Renal cortex interstitium (tissue), 11 donors: ENCODE results near the gene YAP1. TPM values are rescaled to one million over a fixed set of nuclear protein-coding genes. Genes with fewer than 3 reads are reported as not detected.
"Not testable (repeated sequence)": the region's sequence is repeated elsewhere in the genome, so short reads cannot be mapped to it uniquely, and the experiment has no call there.

Source experiments
- DNase-seq, 11 donors: peaks; one replicate each; pipeline ENCODE4 v3.0.0-alpha.2; 2013; ENCODE audit warnings: low read depth in 9 of 11, low spot score in 4 of 11; ENCODE audit errors: extremely low read depth in 1 of 11
- polyA plus RNA-seq, 3 donors: library from polyadenylated mRNA; unstranded; fragments of 120-200 nt; gene quantifications; one replicate each; pipeline ENCODE4 v1.2.1, GENCODE V29; 2013; ENCODE audit not compliant: insufficient read length in 3 of 3

Gene YAP1
- polyA plus RNA-seq, 3 donors: 186 to 206 (median 193) TPM

GRCh38 chr11:102184269-102184987 lies 74.2 kb downstream of the YAP1 start:
- no peak for DNase-seq

DNA sequence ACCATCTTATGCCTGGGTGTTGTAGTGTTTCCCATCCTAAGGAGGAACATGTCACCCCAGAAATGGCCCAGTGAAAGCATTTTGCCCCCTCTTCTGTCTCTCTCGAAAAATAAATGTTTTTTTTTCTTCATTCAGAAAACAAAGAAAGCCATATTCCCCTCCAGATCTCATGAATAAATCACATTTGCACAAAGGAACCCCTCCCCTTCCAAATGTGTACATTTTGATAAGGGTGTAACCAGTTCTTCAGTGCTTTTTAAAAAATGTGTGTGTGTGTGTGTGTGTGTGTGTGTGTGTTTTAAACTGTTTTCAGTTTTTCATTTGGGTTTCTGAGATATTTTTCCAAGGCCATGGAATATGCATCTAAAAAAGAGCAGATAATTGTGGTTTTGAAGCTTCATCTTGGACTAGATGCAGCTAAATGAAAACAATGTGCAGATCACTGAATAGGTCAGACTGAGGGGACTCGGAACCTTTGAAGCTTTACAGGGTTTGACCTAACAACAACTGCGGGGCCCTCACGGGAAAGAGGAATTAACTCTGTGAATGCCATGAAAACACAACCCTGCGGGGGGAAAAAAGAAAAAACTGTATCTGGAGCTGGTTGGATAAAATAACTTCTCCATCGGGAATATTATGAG lies 76.4 kb downstream of the YAP1 start:
- no peak for DNase-seq

GRCh38 chr11:102187416-102188151 lies 77.3 kb downstream of the YAP1 start:
- DNase-seq: peak in 6 of 11 donors; percentile 38 to 55 (median 50)

DNA sequence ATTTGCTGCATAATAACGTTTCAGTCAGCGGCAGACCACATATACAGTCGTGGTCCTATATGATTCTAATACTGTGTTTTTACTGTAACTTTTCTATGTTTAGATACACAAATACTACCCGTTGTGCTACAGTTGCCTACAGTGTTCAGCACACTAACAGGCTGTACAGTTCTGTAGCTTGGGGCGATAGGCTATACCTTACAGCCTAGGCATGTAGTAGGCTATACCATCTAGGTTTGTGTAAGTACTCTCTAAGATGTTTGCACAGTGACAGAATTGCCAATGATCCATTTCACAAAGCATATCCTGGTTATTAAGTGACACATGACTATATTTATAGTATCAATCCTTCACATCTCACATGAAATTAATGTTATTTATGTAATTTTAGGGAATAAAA lies 78.2 kb downstream of the YAP1 start:
- no peak for DNase-seq

DNA sequence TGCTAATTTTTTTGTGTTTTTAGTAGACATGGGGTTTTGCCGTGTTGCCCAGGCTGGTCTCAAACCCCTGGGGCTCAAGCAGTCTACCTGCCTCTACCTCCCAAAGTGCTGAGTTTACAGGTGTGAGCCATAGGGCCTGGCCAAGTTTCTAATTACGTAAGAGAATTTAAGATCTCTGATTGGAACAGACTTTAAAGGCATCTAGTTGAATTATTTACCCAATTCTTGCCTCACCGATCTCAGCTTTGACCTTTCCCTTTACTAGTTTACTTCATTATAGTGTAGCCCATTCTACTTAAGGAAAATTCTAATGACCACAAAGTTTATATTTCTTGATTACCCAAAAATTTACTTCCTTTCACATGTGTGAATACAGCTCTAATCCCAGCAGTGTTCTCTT lies 81.6 kb downstream of the YAP1 start:
- no peak for DNase-seq

DNA sequence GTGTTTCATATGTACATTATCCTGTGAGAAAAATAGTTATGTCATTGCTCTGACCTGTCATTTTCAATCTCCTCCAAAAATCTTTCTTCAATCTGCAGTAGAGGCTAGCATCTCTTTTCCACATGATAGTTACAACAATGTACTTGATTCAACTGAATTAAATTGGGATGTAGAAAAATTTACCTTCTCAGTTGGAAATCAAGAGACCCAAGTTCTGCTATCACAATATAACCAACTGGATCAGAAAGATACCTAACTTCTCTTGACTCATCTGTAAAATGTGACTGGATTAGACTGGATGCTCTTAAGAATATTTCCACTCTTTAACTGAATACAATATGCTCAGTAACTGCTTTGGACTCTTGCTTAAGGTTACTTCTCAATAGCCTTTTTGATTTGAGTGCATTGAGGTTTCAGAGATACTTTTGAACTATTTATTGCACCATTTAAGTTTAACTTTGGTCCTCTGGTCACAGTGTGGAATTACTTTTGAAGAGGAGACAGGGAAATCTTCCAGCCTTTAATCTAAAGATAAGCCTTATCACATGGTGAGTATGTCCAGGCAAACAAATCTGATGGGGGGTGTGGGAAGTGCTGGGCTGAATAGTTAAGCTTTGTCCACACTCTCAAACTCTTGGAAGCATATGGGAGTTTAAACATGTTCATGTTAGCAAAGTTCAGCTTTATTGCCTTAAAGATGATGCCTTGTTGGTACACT lies 82.3 kb downstream of the YAP1 start:
- DNase-seq: no peak

DNA sequence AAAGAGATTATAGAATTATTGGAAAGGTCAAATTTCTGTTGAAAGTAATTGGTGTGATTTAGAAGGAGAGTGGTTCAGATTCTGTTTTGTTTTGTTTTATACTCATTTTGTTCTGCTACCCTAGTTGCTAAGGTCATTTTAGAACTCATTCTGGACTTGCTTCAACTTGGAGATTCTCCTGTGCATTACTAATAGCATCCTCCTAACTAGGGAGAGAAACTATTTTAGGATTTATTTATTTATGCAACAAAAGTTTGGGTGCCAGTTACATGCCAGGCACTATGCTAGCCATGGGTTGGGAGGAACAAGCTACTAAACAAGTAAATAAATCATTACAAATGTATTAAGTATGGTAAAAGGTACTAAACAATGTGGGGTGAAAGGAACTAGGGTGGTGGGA lies 84.0 kb downstream of the YAP1 start:
- no peak for DNase-seq

DNA sequence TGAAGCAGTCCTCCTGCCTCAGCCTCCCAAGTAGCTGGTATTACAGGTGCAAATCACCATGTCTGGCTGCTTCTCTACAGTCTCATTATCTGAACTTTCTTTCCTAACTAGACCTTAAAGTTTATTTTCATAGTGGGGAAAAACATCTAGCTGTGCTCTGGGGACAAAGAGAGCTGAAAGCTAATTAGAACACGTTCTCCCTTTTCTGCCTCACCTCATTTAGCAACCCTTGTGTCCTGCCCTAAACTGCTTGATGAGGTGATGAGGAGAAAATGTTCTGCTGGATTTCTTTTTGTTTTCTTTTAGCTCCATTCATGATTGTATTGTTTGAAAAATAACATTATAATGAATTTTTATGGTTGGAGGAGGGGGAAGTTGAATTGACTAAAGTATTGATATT lies 84.7 kb downstream of the YAP1 start:
- DNase-seq: no peak

GRCh38 chr11:102196351-102196750 lies 86.1 kb downstream of the YAP1 start:
- no peak for DNase-seq

GRCh38 chr11:102196816-102197215 lies 86.6 kb downstream of the YAP1 start:
- no peak for DNase-seq

- no peak for DNase-seq
Measured at GRCh38 chr11:102197670-102198139, 87.5 kb downstream of the YAP1 start.

- no peak for DNase-seq
Measured at GRCh38 chr11:102199673-102200072, 89.4 kb downstream of the YAP1 start.

DNA sequence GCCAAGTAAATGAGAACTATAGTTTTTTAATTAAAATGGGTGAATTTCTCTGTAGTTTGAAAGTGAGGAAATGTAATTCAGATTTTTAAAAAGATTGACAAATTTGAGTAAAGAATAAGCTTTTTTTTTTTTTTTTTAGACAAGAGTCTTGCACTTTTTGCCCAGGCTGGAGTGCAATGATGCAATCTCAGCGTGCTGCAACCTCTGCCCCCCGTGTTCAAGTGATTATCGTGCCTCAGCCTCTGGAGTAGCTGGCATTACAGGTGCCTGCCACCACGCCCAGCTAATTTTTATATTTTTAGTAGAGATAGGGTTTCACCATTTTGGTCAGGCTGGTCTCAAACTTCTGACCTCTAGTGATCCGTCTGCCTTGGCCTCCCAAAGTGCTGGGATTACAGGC lies 90.1 kb downstream of the YAP1 start:
- DNase-seq: not testable (repeated sequence)

GRCh38 chr11:102201776-102202175 lies 91.5 kb downstream of the YAP1 start:
- no peak for DNase-seq

DNA sequence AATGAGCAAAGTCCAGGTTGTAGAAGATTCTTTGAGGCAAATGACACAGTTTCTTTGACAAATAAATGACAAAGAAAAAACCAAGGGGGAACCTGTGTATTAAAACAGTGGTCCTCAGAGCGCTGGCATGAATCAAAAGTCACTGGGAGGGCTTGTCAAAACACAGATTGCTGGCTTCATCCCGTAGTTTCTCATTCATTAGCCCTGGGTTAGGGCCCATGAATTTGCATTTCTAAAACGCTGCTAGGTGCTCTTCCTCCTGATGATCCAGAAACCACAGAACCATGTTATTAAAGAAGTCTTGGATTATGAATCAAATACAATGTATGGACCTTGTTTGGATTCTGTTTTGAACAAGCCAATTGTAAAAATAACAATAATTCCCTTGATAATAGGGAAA lies 92.7 kb downstream of the YAP1 start:
- DNase-seq: no peak

DNA sequence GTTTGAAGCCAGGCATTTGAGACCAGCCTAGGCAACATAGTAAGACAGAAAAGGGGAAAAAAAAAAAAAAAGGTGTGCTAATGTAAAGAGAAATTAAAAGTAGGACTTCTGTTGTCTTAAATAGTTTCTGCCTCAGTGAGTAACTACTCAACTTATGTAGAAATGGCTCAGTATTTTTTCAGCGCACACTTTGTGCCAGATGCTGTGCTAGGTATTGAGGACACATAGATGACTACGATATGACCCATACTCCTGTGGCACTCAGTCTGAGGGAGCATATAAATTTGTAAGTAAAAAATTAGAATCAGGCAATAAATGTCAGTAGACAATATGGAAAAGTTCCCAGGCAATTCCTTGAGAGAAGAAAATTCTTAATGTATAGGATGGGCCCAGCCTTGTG lies 93.9 kb downstream of the YAP1 start:
- DNase-seq: no peak

GRCh38 chr11:102205805-102206204 lies 95.6 kb downstream of the YAP1 start:
- DNase-seq: no peak

DNA sequence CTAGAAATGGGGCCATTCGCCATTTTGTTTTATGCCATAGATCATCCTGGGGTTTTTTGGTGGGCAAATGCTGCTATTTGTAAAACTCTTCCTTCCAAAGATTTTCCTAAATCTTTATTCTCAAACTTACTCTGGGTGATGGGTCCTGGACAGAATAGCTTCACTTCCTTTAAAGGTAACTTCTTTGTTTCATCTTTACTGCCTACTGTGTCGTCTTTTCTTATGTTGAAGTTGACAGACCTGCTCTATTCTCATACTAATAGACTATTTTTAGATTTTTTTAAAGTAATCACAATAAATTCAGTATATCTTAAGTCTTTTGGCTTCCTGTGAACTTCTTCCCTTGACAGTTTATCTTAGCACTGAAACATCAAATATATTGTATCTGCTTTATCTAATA lies 98.6 kb downstream of the YAP1 start:
- no peak for DNase-seq

DNA sequence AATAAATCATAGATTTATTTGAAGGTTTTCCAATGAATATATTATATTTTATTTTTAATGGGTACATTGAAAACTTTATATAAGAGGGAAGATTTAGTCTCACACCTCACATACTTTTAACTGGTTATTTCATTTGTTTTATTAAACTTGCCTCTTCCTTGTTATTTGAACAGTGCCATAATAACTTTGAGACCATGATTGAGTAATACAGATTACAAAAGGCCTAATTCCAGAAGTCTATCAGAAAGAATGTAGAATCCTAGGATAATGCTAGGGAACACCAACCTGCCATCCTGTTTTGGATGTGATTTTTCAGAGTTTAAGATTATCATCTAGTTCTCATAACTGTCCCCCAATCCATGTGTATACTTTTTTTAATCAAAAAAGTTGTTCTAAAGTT lies 104.4 kb downstream of the YAP1 start:
- no peak for DNase-seq
